IMR-90 (cell line): ENCODE results near the gene AMPD3. TPM values are rescaled to one million over a fixed set of nuclear protein-coding genes. Genes with fewer than 3 reads are reported as not detected.

Experiments
- ATAC-seq: fragments of 200-7000 bp; cut with Tn5 transposase; 2 replicates; pipeline ENCODE4 v1.9.1; 2020; ENCODE audit warnings: low read depth, mild to moderate bottlenecking, moderate library complexity
- BruUV-seq: library from RNA; stranded (reverse); fragments of 400-500 nt; replicated peaks from 2 replicates; lab custom pipeline; 2021; lab: Mats Ljungman, UMichigan
- CTCF ChIA-PET: fragments of 300-600 bp; formaldehyde crosslinking; extraction: SDS; loops from one replicate; lab custom pipeline; 2021; ENCODE audit warnings: antibody characterized with exemption; lab: Yijun Ruan, JAX
- POLR2A ChIA-PET: fragments of 300-600 bp; sonication (Branson Sonifier 250); formaldehyde crosslinking; loops from one replicate; lab custom pipeline; 2022; ENCODE audit warnings: antibody characterized with exemption; ENCODE audit not compliant: unreplicated experiment; lab: Charles Lee
- DNase-seq: peaks from one replicate; pipeline ENCODE4 v3.0.0; 2013
- H2AFZ ChIP-seq: replicated peaks from 2 replicates; pipeline ENCODE3; 2013; ENCODE audit warnings: low read length, mild to moderate bottlenecking; ENCODE audit not compliant: poor library complexity
- H2AK5ac ChIP-seq: 2 replicates; pipeline ENCODE4 v1.6.1; 2013; ENCODE audit warnings: low read depth, low read length, inconsistent platforms
- H2AK9ac ChIP-seq: replicated peaks from 2 replicates; pipeline ENCODE3; 2013; ENCODE audit warnings: mild to moderate bottlenecking, low read depth, low read length, moderate library complexity; ENCODE audit not compliant: poor library complexity
- H2BK120ac ChIP-seq: 2 replicates; pipeline ENCODE4 v1.6.1; 2013; ENCODE audit warnings: low read depth, low read length, inconsistent platforms
- H2BK15ac ChIP-seq: 3 replicates; pipeline ENCODE4 v1.6.1; 2013; ENCODE audit warnings: low read depth, low read length, inconsistent platforms
- H2BK20ac ChIP-seq: 2 replicates; pipeline ENCODE4 v1.6.1; 2013; ENCODE audit warnings: low read depth, mild to moderate bottlenecking, inconsistent platforms, low read length, moderate library complexity
- H2BK5ac ChIP-seq: 2 replicates; pipeline ENCODE4 v1.6.1; 2013; ENCODE audit warnings: mild to moderate bottlenecking, low read depth, low read length, inconsistent platforms; ENCODE audit not compliant: poor library complexity, severe bottlenecking
- H3K14ac ChIP-seq: replicated peaks from 2 replicates; pipeline ENCODE4 v1.6.1; 2013; ENCODE audit warnings: low read depth, low read length, inconsistent platforms
- H3K18ac ChIP-seq: 2 replicates; pipeline ENCODE4 v1.6.1; 2013; ENCODE audit warnings: low read depth, low read length, control low read depth
- H3K23ac ChIP-seq: 2 replicates; pipeline ENCODE4 v1.6.1; 2013; ENCODE audit warnings: low read depth, low read length, inconsistent platforms
- H3K27ac ChIP-seq: 2 replicates; pipeline ENCODE4 v1.5.1; 2013; ENCODE audit warnings: mild to moderate bottlenecking, control low read depth, low read length; ENCODE audit not compliant: insufficient read depth
- H3K27me3 ChIP-seq: 2 replicates; pipeline ENCODE4 v1.6.1; 2013; ENCODE audit warnings: low read length; ENCODE audit not compliant: control insufficient read depth, insufficient read depth
- H3K36me3 ChIP-seq: 2 replicates; pipeline ENCODE4 v1.6.1; 2013; ENCODE audit warnings: low read length, mixed read lengths; ENCODE audit not compliant: control insufficient read depth, insufficient read depth
- H3K4ac ChIP-seq: 2 replicates; pipeline ENCODE4 v1.6.1; 2013; ENCODE audit warnings: low read depth, low read length, inconsistent platforms
- H3K4me1 ChIP-seq: 2 replicates; pipeline ENCODE4 v1.6.1; 2013; ENCODE audit warnings: low read length, mixed read lengths; ENCODE audit not compliant: control insufficient read depth, insufficient read depth
- H3K4me2 ChIP-seq: 2 replicates; pipeline ENCODE4 v1.6.1; 2013; ENCODE audit warnings: low read depth, mild to moderate bottlenecking, control low read depth, low read length, moderate library complexity
- H3K4me3 ChIP-seq: 2 replicates; pipeline ENCODE4 v1.5.1; 2013; ENCODE audit warnings: low read depth, mild to moderate bottlenecking, control low read depth, low read length, moderate library complexity; ENCODE audit not compliant: insufficient read depth
- H3K56ac ChIP-seq: 2 replicates; pipeline ENCODE4 v1.6.1; 2013; ENCODE audit warnings: low read length, inconsistent platforms; ENCODE audit not compliant: insufficient read depth; ENCODE audit errors: extremely low read depth
- H3K79me1 ChIP-seq, 2 experiments: 2 replicates each; pipeline ENCODE4 v1.6.1; 2013; ENCODE audit warnings: low read length in 2 of 2, inconsistent platforms in 1 of 2, low read depth in 1 of 2
- H3K9ac ChIP-seq: 2 replicates; pipeline ENCODE4 v1.6.1; 2013; ENCODE audit warnings: low read depth, low read length, control low read depth
- H3K9me1 ChIP-seq: 2 replicates; pipeline ENCODE4 v1.6.1; 2013; ENCODE audit warnings: low read length, inconsistent platforms; ENCODE audit not compliant: insufficient read depth
- H3K9me3 ChIP-seq: 2 replicates; pipeline ENCODE4 v1.6.1; 2013; ENCODE audit warnings: low read length; ENCODE audit not compliant: control insufficient read depth, insufficient read depth
- H4K20me1 ChIP-seq: 2 replicates; pipeline ENCODE4 v1.6.1; 2013; ENCODE audit warnings: low read length, inconsistent platforms; ENCODE audit not compliant: insufficient read depth
- H4K5ac ChIP-seq: 2 replicates; pipeline ENCODE4 v1.6.1; 2013; ENCODE audit warnings: mild to moderate bottlenecking, low read depth, low read length, control low read depth
- H4K8ac ChIP-seq, 2 experiments: 2 replicates each; pipeline ENCODE4 v1.6.1; 2013; ENCODE audit warnings: low read depth in 2 of 2, low read length in 2 of 2, control low read depth in 1 of 2, inconsistent platforms in 1 of 2
- H4K91ac ChIP-seq: 2 replicates; pipeline ENCODE4 v1.6.1; 2013; ENCODE audit warnings: low read depth, low read length, inconsistent platforms; ENCODE audit not compliant: insufficient read depth
- BHLHE40 ChIP-seq: fragments of 150-350 bp; IDR thresholded peaks from 2 replicates; pipeline ENCODE4 v1.6.1; 2016; ENCODE audit warnings: mild to moderate bottlenecking, low read depth, low read length
- CEBPB ChIP-seq: IDR thresholded peaks from 2 replicates; pipeline ENCODE4 v1.6.1; 2012; ENCODE audit warnings: low read depth, low read length, improper control_type of control experiment
- CHD1 ChIP-seq: IDR thresholded peaks from 2 replicates; pipeline ENCODE4 v1.6.1; 2012; ENCODE audit warnings: low read depth, low read length, improper control_type of control experiment
- FOS ChIP-seq: fragments of 150-350 bp; IDR thresholded peaks from 2 replicates; pipeline ENCODE4 v1.6.1; 2016; ENCODE audit warnings: low read depth, low read length
- MAFK ChIP-seq: IDR thresholded peaks from 2 replicates; pipeline ENCODE4 v1.6.1; 2012; ENCODE audit warnings: low read depth, low read length, improper control_type of control experiment
- MAZ ChIP-seq: IDR thresholded peaks from 2 replicates; pipeline ENCODE4 v1.6.1; 2012; ENCODE audit warnings: low read depth, mild to moderate bottlenecking, low read length, improper control_type of control experiment, moderate library complexity, borderline replicate concordance
- MXI1 ChIP-seq: IDR thresholded peaks from 2 replicates; pipeline ENCODE4 v1.6.1; 2012; ENCODE audit warnings: low read depth, mild to moderate bottlenecking, low read length, moderate library complexity, borderline replicate concordance
- NFE2L2 ChIP-seq: fragments of 150-350 bp; IDR thresholded peaks from 2 replicates; pipeline ENCODE4 v1.6.1; 2016; ENCODE audit warnings: low read depth, mild to moderate bottlenecking, low read length
- POLR2A ChIP-seq: IDR thresholded peaks from 2 replicates; pipeline ENCODE4 v1.6.1; 2012; ENCODE audit warnings: mild to moderate bottlenecking, low read depth, low read length
- RAD21 ChIP-seq: IDR thresholded peaks from 2 replicates; pipeline ENCODE4 v1.6.1; 2012; ENCODE audit warnings: low read length, improper control_type of control experiment
- RCOR1 ChIP-seq: IDR thresholded peaks from 2 replicates; pipeline ENCODE4 v1.6.1; 2012; ENCODE audit warnings: mild to moderate bottlenecking, low read length, improper control_type of control experiment; ENCODE audit not compliant: insufficient replicate concordance
- RFX5 ChIP-seq: IDR thresholded peaks from 2 replicates; pipeline ENCODE4 v1.8.0; 2012; ENCODE audit warnings: low read depth, mild to moderate bottlenecking, low read length, moderate library complexity
- SMC3 ChIP-seq: fragments of 150-350 bp; IDR thresholded peaks from 2 replicates; pipeline ENCODE4 v1.6.1; 2016; ENCODE audit warnings: low read depth, mild to moderate bottlenecking, antibody characterized with exemption, low read length, moderate library complexity
- USF2 ChIP-seq: fragments of 150-350 bp; IDR thresholded peaks from 2 replicates; pipeline ENCODE4 v1.6.1; 2017; ENCODE audit warnings: mild to moderate bottlenecking, antibody characterized with exemption, low read length, low read depth
- WGBS, 2 experiments: methylation state at CpG; one replicate each; pipeline versions ENCODE4 v1.1.5 to v1.1.7; 2013; ENCODE audit warnings: missing lambda C conversion rate in 2 of 2; ENCODE audit not compliant: insufficient read length in 1 of 2; ENCODE audit errors: extremely low coverage in 2 of 2; 5-methylcytosine and 5-hydroxymethylcytosine counted together
- dilution Hi-C: fragments of 300-500 bp; cut with HindIII; formaldehyde crosslinking; loops from one replicate; pipeline ENCODE4 v1.14.3; 2018; ENCODE audit warnings: low sequenced_read_pairs; ENCODE audit not compliant: unreplicated experiment
- in situ Hi-C: fragments of 300-500 bp; cut with MboI; formaldehyde crosslinking; loops from 3 replicates; pipeline ENCODE4 v1.14.3; 2019; ENCODE audit warnings: low sequenced_read_pairs, inconsistent platforms, mixed read lengths
- intact Hi-C: fragments of 100-400 bp; cut with micrococcal nuclease; formaldehyde crosslinking; loops from 2 replicates; pipeline ENCODE4 v1.10.0; 2022
- polyA plus RNA-seq, 3 experiments: library from polyadenylated mRNA; depleted of rRNA; stranded (reverse); fragments of >200 nt; gene quantifications; 2 replicates each; pipeline ENCODE4 v1.2.3, GENCODE V29; 2012; ENCODE audit warnings: low replicate concordance in 1 of 3
- total RNA-seq: library from RNA; depleted of rRNA; stranded (reverse); fragments of >200 nt; gene quantifications from 2 replicates; pipeline ENCODE4 v1.2.3, GENCODE V29; 2012
- TF ChIP-seq, protein P1 (sequence below): fragments of 150-350 bp; IDR thresholded peaks from 2 replicates; pipeline ENCODE4 v1.6.1; 2016; ENCODE audit warnings: low read depth, mild to moderate bottlenecking, low read length, moderate library complexity, borderline replicate concordance
- TF ChIP-seq, protein P2 (sequence below): conservative IDR thresholded peaks from 2 replicates; pipeline ENCODE4 v1.5.1; 2012; ENCODE audit warnings: mild to moderate bottlenecking, low read depth, low read length, improper control_type of control experiment

The AMPD3 gene
- total and polyA plus RNA-seq, 2 of the 4 experiments (the other 2 are of a cell fraction): 8.6 to 12.1 TPM

DNA sequence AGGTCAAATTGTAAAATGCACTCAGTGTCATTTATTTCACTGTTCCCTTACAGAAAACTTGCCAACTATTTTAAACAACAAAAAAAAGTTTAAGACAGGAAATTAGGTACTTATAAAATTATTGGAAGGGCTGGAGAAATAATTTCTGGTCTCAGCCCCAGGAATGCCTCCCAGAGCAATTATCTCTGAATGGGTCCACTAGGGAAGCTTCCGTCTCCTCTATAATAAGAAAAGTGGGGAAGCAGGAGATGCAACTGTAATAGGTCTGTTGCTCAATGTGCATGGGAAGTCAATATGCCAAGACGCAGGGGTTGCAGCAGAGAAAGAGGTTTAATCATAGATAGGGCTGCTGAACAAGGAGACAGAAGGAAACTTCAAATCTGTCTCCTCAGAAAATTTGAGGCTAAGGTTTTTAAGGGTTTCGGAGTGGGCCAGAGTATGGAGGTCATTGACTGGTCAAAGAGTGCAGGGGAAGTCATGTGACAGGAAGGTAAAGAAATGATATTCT, 96.8 kb downstream of the AMPD3 start:
- no peak overlapping the region for H3K4me3 ChIP-seq
- POLR2A ChIA-PET: no interaction called here
- ATAC-seq (no peak), DNase-seq (no peak)
- no peak overlapping the region for H3K4ac ChIP-seq
- no peaks in the 10 kb centered on the region; the same call in 1 of the 2 replicates for H3K9me3 ChIP-seq
- no peak overlapping the region for H4K91ac ChIP-seq
- H4K8ac ChIP-seq: no peak overlapping the region
- no peaks in the 10 kb centered on the region for H3K79me1 ChIP-seq
- no peaks in the 10 kb centered on the region for H3K9me1 ChIP-seq
- no peaks in the 10 kb centered on the region for H4K20me1 ChIP-seq
- no peak overlapping the region for H3K27ac ChIP-seq
- dilution Hi-C loops: no loop called here
- 0 out of 3 replicates have a peak overlapping the region, but pooled peaks have one; percentile 39 for H2BK15ac ChIP-seq
- H3K9ac ChIP-seq: no peak overlapping the region
- H2AFZ ChIP-seq: no peak overlapping the region
- H2AK5ac ChIP-seq: no peak overlapping the region
- H3K4me1 ChIP-seq: peaks cover 5% of the 10 kb centered on the region; the same call in 1 of the 2 replicates
- no peak overlapping the region for H3K14ac ChIP-seq
- CTCF ChIA-PET: no interaction called here
- intact Hi-C loops: no loop called here
- no peaks in the 10 kb centered on the region for H3K27me3 ChIP-seq
- H2BK5ac ChIP-seq: no peak overlapping the region
- H4K5ac ChIP-seq: no peak overlapping the region
- no peak overlapping the region for H2BK120ac ChIP-seq
- H3K18ac ChIP-seq: no peak overlapping the region
- TF ChIP-seq RCOR1: no peak
- TF ChIP-seq SMC3: no peak
- no peak for TF ChIP-seq RFX5
- no peak for TF ChIP-seq MXI1
- no peak for TF ChIP-seq CEBPB
- TF ChIP-seq, protein P1, sequence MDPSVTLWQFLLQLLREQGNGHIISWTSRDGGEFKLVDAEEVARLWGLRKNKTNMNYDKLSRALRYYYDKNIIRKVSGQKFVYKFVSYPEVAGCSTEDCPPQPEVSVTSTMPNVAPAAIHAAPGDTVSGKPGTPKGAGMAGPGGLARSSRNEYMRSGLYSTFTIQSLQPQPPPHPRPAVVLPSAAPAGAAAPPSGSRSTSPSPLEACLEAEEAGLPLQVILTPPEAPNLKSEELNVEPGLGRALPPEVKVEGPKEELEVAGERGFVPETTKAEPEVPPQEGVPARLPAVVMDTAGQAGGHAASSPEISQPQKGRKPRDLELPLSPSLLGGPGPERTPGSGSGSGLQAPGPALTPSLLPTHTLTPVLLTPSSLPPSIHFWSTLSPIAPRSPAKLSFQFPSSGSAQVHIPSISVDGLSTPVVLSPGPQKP: no peak
- TF ChIP-seq MAFK: no peak
- TF ChIP-seq NFE2L2: no peak
- no peak for TF ChIP-seq BHLHE40
- no peak for TF ChIP-seq RAD21
- TF ChIP-seq, protein P2, sequence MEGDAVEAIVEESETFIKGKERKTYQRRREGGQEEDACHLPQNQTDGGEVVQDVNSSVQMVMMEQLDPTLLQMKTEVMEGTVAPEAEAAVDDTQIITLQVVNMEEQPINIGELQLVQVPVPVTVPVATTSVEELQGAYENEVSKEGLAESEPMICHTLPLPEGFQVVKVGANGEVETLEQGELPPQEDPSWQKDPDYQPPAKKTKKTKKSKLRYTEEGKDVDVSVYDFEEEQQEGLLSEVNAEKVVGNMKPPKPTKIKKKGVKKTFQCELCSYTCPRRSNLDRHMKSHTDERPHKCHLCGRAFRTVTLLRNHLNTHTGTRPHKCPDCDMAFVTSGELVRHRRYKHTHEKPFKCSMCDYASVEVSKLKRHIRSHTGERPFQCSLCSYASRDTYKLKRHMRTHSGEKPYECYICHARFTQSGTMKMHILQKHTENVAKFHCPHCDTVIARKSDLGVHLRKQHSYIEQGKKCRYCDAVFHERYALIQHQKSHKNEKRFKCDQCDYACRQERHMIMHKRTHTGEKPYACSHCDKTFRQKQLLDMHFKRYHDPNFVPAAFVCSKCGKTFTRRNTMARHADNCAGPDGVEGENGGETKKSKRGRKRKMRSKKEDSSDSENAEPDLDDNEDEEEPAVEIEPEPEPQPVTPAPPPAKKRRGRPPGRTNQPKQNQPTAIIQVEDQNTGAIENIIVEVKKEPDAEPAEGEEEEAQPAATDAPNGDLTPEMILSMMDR: no peak
- no peak for TF ChIP-seq CHD1
- no peak for TF ChIP-seq USF2
- no peak for TF ChIP-seq POLR2A
- TF ChIP-seq MAZ: no peak
- TF ChIP-seq FOS: no peak
- BruUV-seq: no TSS peak
- H2AK9ac ChIP-seq: no peak overlapping the region
- no peak overlapping the region for H3K4me2 ChIP-seq
- in situ Hi-C loops: no loop called here
- WGBS, 2 experiments: 100% methylated on average over 1 of the region's 3 CpGs; no CpG with 5 or more reads in 1 of the 2 experiments
- H3K56ac ChIP-seq: no peak overlapping the region
- H2BK20ac ChIP-seq: no peak overlapping the region
- no peak overlapping the region for H3K23ac ChIP-seq
- H3K36me3 ChIP-seq: no peaks in the 10 kb centered on the region
